BE2C (cell line): ENCODE data around the gene CPT1A.

Experiments used
- DNase-seq: peaks from one replicate; pipeline ENCODE4 v3.0.0-alpha.2; 2020
- H3K27me3 ChIP-seq: fragments of 250-450 bp; sonication (Bioruptor Pico); 2 replicates; pipeline ENCODE4 v1.5.1; 2020; ENCODE audit warnings: mild to moderate bottlenecking
- H3K36me3 ChIP-seq: fragments of 250-450 bp; sonication (Bioruptor Pico); 2 replicates; pipeline ENCODE4 v1.5.1; 2020; ENCODE audit warnings: mild to moderate bottlenecking
- H3K4me1 ChIP-seq: fragments of 250-450 bp; sonication (Bioruptor Pico); 2 replicates; pipeline ENCODE4 v1.5.1; 2020
- H3K4me3 ChIP-seq: 2 replicates; pipeline ENCODE4 v1.5.1; 2011; ENCODE audit warnings: low read depth, low read length
- H3K9me3 ChIP-seq: fragments of 250-450 bp; sonication (Bioruptor Pico); 2 replicates; pipeline ENCODE4 v1.5.1; 2020
- CTCF ChIP-seq: IDR thresholded peaks from 2 replicates; pipeline ENCODE4 v1.5.1; 2012; ENCODE audit warnings: mild to moderate bottlenecking, low read depth, low read length

Gene CPT1A

GRCh38 chr11:68855205-68855981 lies 13.7 kb upstream of the CPT1A start:
- Histone ChIP-seq H3K4me3 (peak overlapping the region; percentile 54), H3K36me3 (no peaks in the 10 kb centered on the region), H3K4me1 (no peaks in the 10 kb centered on the region), H3K27me3 (peaks cover 17% of the 10 kb centered on the region), H3K9me3 (no peaks in the 10 kb centered on the region)
- no peak for TF ChIP-seq CTCF
- DNase-seq, result peak; percentile 33

GRCh38 chr11:68854273-68854958 lies 12.7 kb upstream of the CPT1A start:
- no peaks in the 10 kb centered on the region for H3K36me3 ChIP-seq
- H3K27me3 ChIP-seq, result peaks cover 17% of the 10 kb centered on the region
- no peaks in the 10 kb centered on the region for H3K9me3 ChIP-seq
- H3K4me1 ChIP-seq, result no peaks in the 10 kb centered on the region
- TF ChIP-seq CTCF, result no peak
- H3K4me3 ChIP-seq, result peak overlapping the region; percentile 54
- no peak for DNase-seq

GRCh38 chr11:68852628-68853027 lies 10.9 kb upstream of the CPT1A start:
- DNase-seq, result no peak
- H3K9me3 ChIP-seq, result no peaks in the 10 kb centered on the region
- H3K4me1 ChIP-seq, result no peaks in the 10 kb centered on the region
- H3K4me3 ChIP-seq, result no peak overlapping the region
- no peaks in the 10 kb centered on the region for H3K36me3 ChIP-seq
- peaks cover 17% of the 10 kb centered on the region for H3K27me3 ChIP-seq
- no peak for TF ChIP-seq CTCF

- H3K36me3 ChIP-seq, result no peaks in the 10 kb centered on the region
- H3K9me3 ChIP-seq, result no peaks in the 10 kb centered on the region
- DNase-seq, result no peak
- no peak for TF ChIP-seq CTCF
- no peak overlapping the region for H3K4me3 ChIP-seq
- no peaks in the 10 kb centered on the region for H3K4me1 ChIP-seq
- H3K27me3 ChIP-seq, result no peaks in the 10 kb centered on the region
Observed at GRCh38 chr11:68848429-68848828, 6.7 kb upstream of the CPT1A start.

GRCh38 chr11:68847395-68847794 lies 5.7 kb upstream of the CPT1A start:
- Histone ChIP-seq H3K36me3 (no peaks in the 10 kb centered on the region), H3K4me1 (no peaks in the 10 kb centered on the region), H3K27me3 (no peaks in the 10 kb centered on the region), H3K9me3 (no peaks in the 10 kb centered on the region), H3K4me3 (no peak overlapping the region)
- no peak for TF ChIP-seq CTCF
- no peak for DNase-seq

GRCh38 chr11:68845351-68846002 lies 3.8 kb upstream of the CPT1A start:
- Histone ChIP-seq H3K27me3 (no peaks in the 10 kb centered on the region), H3K36me3 (no peaks in the 10 kb centered on the region), H3K9me3 (no peaks in the 10 kb centered on the region), H3K4me1 (peaks cover 5% of the 10 kb centered on the region), H3K4me3 (no peak overlapping the region)
- no peak for DNase-seq
- no peak for TF ChIP-seq CTCF
